GM19452 (cell line): Measurements from ENCODE around the gene TLX2.

Experiments
- ATAC-seq: cut with Tn5 transposase; IDR thresholded peaks from one replicate; pipeline ENCODE4 v1.9.1; 2021; ENCODE audit not compliant: unreplicated experiment

TLX2 gene

DNA sequence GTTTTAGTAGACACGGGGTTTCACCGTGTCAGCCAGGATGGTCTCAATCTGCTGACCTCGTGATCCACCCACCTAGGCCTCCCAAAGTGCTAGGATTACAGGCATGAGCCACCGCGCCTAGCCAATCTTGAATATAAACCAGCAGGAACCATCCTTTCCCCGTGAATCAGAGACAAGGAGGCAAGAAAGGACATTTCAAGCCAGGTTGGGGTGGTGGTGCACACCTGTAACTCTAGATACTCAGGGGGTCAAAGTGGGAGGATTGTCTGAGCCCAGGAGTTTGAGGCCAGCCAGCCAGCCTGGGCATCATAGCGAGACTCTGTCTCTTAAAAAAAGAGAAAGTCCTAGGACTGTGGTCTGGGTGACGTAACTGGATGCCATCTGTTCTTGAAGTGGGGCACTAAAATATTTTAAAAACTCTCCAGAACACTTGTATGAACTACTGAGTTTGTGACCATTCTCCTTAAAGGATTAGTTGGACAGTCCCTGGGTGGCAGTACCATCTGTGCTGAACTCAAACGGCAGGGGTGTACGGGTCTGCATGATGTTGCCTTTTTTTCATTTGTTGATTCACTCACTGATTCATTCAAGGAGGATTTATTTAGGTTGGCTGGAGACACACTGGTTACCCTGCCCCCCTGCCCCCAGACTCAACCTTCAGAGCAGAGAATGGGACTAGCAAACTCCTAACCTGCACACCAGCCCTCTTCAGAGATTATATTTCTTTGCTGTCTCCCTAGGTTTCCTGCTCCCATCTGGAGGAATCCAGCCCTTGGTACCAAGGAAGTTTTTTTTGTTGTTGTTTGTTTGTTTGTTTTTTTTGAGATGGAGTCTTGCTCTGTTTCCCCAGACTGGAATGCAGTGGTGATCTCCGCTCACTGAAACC is 2.9 kb upstream of the TLX2 start:
- ATAC-seq: no peak

DNA sequence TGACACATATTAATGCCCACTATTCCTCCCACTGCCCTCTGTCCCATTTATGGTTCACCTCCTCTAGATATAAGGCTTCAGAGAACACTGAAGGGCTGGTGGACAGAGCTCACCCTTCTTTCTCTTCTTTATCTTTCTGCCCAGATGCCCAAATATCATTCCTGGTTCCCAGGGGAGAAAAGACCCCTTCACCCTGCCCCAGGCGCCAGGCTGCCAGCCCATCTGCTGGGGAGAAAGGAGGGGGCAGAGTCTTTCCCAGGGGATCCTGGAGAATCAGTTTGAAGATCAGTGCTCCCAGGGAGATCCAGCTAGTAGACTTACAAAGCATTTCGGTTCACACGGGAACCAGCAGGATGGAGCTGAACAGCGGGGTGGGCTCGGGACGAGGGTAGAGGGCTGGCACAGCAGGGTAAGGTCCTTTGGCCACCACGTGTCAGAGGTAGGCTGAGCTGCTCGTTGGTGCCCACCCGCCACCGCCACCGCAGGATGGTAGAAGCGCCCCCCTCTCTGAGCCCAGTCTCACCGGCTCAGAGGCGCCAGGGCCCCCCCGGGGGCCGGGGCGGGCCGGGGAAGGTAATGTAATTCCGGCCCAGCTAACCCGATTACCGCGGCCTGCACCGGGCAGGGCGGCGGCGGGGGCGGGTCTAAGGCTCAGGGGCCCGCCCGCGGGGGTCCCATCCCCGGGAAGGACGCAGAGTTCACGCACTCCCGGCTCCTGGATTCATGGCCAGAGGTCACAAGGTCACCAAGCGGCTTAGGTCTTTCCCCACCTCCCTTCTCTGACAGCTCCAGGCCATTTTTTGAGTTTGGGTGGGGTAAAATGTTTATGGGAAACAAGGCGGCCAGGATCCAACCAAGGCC is 1.3 kb upstream of the TLX2 start:
- ATAC-seq: no peak

DNA sequence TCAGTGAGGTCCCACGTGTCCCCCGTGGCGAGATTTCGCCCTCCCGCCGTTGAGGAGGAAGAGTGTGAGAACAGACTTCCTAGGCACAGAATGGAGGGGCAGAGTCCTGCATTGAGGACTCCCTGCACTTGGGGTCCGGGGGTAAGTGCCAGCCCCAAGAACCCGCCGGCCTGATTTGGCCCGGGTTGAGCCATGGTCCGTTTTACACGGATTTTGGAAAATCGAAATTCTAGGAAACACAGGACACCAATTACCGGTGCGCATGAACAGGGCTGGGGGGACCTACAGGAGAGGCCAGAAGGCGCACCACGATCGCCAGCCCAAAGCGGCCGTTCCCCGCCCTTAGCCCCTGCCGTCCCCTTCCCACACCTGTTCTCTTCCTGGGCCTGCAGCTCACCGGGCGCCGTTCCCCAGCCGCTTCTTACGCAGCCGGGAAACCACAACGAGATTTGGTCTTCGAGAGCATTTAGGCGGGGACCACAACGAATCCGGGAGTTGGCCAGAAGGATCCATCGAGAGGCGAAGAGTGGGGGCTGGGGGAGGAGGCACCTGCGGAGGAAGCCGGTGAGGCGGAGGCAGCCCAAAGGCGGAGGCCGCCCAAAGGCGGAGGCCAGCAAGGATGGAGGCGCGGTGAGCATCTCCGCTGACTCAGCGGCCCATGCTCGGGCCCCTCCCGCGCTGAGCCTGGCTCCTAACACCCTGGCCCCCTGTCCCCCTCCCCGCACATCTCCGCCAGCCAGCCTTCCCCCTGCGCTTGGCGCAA is 464 bp upstream of the TLX2 start:
- no peak for ATAC-seq

DNA sequence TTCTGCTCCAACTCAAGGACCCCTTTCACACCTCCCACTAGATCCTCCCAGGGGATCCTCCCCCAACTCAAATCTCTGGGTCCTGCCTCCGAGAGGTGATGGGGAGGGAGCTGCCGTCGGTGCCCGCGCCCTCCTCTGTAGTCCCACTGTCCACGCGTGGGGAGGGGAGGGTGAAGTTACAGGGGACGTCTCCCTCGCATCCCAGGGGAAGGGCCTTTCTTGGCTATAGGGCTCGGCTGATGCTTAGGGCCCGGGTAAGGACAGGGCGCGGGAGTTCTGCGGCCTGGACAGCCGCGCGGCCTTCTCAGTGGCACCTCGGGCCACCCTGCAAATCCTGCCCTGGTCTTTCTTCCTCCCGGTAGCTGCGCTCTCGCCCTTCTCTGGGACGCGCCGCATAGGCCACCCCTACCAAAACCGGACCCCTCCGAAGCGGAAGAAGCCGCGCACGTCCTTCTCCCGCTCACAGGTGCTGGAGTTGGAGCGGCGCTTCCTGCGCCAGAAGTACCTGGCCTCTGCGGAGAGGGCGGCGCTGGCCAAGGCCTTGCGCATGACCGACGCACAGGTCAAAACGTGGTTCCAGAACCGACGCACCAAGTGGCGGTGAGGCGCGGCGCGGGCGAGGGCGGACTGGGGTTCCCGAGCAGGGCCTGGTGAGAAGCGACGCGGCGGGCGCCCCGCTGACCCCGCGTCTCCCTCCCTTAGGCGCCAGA is 1.2 kb downstream of the TLX2 start:
- ATAC-seq: peak; percentile 14

DNA sequence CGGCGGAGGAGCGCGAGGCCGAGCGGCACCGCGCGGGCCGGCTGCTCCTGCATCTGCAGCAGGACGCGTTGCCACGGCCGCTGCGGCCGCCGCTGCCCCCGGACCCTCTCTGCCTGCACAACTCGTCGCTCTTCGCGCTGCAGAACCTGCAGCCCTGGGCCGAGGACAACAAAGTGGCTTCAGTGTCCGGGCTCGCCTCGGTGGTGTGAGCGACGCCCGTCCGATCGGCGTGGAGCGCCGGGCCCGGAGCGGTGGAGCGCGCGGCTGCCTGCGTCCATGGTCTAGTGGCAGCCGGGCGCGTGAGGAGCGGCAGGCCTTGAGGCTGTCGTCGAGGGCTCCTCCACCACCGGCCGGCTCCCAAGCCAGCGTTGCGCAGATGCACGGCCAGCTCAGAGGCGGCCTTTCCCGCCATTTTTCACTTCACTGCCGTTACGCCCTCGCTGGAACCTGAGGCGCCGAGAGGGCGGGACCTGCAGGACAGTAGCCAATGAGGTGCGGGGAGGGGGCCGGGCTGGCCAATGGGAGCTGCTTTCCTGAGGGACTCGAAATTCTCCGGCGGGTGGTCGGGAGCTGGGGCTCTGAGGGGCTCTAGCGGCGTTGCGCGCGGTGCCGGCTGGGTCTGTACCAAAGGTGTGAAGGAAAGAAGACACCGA is 1.9 kb downstream of the TLX2 start:
- peak; percentile 64 for ATAC-seq

DNA sequence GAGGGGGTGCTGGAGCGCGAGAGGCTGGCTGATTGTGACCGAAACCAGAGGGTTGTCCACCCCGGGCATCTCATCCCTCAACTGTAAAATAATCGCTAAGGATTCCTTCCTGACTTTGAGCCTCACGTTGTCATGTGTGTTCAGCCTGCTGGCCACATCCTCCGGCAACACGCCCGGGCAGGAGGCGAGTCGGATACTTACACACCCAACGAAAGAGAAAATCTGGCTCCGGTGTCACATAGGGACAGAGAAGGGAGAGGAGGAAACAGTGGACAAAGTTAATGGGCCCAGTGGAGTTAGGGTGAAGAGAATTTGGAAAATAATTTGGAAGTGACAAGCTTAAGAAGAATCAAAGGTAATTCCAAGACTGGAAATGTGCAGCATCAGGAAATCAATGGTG is 2.4 kb downstream of the TLX2 start:
- ATAC-seq: no peak

DNA sequence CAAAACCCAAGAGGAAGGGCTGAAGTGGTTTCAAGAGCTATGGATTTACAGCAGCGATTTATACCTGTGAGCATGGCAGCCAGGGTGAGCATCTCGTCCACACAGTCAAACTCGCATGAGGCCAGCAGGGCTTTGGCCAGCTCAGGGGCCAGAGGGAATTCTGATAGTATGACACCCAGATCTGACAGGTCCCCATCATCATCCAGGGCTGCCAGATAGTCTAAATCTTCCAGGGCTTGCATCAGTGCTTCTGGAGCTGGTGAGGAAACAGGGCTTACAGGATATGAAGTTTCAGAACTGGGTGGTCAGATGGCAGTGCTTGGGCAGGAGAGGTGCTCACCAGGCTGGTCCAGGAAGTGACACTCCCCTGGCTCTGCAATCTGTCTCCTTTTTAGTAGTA is 8.3 kb downstream of the TLX2 start:
- no peak for ATAC-seq

DNA sequence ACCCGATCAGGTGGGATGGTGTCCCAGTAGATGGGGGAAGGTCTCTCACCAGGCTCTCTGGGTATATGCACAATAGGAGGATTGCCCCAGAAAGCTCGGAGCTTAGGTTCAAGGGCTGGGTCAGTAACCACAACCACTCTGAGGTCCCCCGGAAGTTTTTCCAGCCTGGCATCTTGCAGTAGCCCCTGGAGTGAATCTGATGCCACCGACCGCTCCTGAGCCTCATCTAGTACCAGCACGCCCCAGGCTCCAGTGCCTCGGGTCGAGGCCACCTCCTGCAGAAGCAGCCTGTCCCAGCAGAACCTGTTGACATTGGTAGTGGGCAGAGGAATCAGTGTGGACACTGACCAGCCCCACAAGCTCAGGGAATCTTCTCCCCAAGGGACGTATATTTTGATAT is 9.8 kb downstream of the TLX2 start:
- no peak for ATAC-seq

DNA sequence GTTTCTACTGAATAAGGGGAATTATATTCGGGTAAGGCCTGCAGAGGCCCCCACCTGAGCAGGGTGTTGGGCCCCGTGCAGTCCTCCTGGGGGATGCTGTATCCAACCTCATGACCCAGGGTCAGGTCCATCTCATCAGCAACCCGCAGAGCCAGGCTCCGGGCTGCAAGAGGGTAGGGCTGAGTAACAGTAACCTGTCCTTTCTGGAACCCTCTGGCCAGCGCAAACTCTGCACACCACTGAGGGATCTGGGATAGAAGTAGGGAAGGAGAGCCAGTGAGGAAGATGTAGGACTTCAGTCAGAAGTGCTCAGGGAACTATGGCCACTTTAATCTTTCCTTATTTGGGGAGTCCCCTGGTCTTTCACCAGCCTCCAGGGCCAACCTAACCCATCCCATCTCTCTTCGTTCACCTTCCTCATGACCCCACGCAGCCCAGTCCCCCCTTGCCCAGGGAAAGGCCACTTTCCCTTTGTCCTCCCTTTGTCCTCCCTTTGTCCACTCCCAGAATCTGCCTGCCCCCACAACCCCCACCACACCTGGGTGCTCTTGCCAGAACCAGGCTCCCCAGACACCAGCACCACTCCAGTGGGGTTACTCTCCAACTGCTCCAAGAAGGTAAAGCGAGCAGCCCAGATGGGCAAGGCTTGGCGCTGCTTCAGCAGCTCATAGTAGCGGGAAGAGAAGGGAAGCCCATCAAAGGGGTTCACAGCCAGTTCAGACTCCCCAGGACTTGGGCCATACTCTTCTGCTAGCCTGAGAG is 10.9 kb downstream of the TLX2 start:
- ATAC-seq: no peak

DNA sequence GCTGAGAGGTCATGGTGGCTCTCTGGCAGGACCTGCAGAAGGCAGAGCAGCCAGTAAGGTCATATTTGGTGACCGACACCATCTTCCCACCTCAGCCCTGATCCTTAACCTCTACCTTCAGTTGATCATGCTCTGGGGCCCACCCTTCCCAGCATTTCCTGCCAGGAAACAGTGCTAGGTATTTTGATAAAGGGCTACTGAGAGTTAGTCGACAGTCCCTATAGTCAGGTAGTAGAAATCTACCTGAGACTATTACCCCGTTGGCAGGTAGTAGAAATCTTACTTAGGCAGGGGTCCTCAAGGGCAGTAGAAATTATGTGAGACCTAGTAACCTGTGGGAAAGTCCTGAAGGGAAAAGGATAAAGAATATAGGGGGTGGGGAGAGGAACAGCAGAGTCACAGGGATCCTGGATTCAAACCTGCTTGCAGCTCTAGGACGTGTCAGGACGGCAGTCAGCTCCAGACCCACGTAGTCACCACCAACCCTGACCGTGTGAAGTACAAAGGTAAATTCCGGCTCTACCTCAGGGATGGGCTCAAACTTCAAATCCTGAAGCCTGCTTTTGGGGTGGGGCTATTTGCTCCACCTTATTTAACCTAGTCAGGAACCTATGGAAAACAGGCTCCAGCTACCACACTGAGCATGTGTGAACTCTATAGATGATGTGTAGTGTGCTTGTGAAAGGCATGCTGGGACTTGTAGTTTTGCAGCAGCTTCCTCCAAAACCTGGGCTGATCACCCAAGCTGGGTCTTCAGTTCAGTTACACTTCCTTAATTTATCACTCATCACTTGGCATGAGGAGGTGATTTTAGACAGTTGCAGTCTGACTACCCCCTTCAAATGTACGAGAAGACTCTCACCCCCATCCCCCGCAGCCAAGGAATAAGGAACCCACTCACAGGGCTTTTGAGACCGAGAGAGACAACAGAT is 11.7 kb downstream of the TLX2 start, which contains the start of gene DQX1:
Gene DQX1, minus strand, starts transcription at position 515 of the 932 bp plus-strand sequence. Its CDS starts 502 bp downstream, at position 13.
- no peak for ATAC-seq

DNA sequence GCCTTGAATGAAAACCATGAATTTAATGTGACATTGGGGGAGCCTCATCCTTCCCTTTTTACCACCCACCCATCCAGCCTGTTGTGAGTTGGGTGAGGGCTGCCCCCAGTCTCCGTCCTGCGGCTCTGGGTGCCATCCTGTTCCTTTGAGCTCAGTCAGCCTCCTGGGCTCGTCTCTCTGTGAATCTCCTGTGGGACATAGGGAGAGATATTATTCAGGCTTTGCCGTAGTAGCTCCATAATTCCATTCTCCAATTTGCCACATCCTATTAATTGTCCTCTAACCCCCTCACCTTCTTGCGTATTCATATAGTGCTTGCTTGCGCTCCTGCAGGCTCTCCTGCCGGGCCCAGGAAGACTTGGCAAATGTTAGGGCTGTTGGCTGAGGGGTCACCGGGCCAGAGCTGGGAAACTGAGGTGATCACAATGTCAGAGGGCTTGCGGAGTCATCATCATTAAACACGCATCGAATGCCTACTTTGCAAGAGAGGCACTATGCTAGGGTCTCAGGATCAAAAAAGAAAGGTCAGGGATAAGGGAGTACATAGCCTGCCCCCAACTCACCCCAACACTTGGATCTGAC is 12.5 kb downstream of the TLX2 start:
- ATAC-seq: no peak

DNA sequence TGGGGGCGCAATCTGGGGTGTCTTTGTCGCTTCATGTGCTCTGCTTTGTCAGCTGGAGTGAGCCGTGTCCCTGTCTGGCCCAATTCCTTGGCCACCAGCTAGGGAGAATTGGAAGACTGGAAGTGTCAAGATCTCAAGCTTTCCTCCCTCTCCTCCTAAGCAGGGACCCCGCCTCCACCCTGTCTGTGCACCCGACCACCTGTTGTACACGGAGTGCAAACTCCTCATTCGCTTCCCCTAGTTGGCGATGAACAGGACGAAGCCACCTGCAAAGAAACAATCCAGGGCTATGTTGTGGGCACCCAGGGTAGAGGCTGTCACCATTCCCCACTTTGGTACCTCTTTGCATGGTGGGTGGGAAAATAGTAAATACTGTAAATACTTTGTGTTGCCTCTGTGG is 13.5 kb downstream of the TLX2 start:
- no peak for ATAC-seq

DNA sequence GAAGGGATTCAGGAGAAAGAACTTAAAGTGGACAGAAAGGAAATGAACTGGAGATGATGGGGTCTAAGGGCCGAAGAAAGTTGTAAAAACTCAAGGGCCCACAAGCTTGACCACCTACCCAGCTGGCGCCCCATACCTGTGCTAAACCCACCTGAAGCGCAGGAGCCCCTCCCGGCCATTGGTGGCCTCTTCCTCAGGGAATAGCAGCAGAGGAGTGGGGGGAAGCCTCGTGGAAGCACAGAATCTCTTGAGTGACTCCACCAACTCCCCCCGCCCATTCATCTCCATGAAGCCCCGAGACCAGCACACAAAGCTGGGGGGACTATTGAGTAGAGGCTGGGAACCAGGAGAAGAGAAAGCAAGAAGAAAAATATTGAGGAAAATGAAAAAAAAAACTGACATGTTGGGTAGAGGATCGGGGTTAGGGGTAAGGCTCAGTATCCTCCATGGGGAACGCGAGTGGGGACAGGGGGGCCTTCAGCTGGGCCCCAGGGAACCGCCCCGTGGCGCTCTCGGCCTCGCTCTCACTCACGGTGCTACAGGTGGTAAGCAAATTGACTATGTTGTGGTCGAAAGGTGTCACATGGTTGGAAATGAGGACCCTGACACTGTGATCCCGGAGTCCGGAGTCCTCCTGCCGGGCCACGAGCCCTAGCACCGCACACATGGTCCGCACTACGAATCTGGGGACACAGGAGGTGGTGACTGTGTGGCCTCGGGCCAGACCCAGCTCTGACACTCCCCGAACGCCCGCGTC is 14.5 kb downstream of the TLX2 start:
- peak; percentile 4 for ATAC-seq

DNA sequence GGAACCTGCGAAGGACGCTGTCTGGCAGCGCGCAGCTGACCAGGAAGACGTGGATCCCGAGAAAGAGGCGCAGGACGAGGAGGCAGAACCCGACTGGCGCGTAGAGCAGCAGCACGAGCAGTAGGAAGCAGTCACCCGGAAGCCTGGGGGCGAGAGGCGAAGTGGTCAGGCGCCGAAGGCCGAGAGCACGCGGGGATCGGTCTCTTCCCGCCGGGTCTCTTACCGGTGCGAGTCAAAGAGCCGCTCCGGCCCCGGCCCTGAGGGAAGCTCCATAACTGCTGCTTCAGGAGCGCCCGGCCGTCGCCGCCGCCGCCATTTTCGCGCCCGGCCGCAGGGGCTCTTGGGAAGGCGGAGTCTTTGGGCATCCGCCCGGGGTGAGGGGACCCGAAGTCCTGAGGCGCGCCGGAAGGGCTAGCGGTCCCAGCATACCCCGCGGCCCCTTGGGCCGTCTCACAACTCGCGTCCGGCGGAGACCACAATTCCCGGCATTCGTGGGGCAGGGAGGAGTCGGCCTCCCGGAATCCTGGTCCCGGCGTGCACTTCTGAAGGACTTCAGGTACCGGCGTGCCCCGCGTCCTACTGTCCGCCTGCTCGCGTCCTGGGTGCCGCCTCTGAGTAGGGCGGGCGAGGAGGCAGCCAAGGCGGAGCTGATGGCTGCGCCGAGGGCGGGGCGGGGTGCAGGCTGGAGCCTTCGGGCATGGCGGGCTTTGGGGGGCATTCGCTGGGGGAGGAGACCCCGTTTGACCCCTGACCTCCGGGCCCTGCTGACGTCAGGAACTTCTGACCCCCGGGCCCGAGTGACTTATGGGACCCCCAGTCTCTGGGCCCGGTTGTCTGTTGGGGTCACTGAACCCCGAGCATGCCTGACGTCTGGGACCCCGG is 15.3 kb downstream of the TLX2 start, which contains the start of the genes AUP1 and HTRA2:
Gene AUP1, minus strand, starts transcription at position 350 of the 882 bp plus-strand sequence. Its CDS starts 77 bp downstream, at position 273.
Gene HTRA2, plus strand, starts transcription at position 577 of the 882 bp plus-strand sequence. Its CDS starts 74 bp downstream, at position 651.
- ATAC-seq: peak; percentile 80

DNA sequence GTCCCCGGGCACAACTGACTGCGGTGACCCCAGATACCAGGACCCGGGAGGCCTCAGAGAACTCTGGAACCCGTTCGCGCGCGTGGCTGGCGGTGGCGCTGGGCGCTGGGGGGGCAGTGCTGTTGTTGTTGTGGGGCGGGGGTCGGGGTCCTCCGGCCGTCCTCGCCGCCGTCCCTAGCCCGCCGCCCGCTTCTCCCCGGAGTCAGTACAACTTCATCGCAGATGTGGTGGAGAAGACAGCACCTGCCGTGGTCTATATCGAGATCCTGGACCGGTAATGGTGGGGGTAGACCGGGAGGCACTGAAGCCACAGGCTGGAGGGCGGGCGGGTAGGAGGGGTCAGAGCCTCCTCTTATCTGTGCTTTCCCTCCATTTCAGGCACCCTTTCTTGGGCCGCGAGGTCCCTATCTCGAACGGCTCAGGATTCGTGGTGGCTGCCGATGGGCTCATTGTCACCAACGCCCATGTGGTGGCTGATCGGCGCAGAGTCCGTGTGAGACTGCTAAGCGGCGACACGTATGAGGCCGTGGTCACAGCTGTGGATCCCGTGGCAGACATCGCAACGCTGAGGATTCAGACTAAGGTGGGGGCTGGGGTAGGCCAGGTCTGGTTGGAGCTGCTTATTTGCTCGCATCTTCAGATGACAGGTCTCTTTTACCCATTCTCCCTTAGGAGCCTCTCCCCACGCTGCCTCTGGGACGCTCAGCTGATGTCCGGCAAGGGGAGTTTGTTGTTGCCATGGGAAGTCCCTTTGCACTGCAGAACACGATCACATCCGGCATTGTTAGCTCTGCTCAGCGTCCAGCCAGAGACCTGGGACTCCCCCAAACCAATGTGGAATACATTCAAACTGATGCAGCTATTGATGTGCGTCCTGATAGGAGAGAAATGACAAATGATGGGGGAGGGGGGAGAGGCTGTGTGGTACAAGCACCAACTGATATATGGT is 16.3 kb downstream of the TLX2 start:
- ATAC-seq: peak; percentile 38
